Kidney glomerular epithelial cell (primary cell): ENCODE results near the gene SEBOX.
"Not testable (repeated sequence)": the region's sequence is repeated elsewhere in the genome, so short reads cannot be mapped to it uniquely, and the experiment has no call there.

Source experiments
- DNase-seq: peaks from one replicate; lab custom pipeline; 2025; lab: John Stamatoyannopoulos, UW

The SEBOX gene

GRCh38 chr17:28340374-28340773 lies 24.6 kb downstream of the SEBOX start:
- no peak for DNase-seq

GRCh38 chr17:28339431-28339830 lies 25.6 kb downstream of the SEBOX start:
- DNase-seq = no peak

DNA sequence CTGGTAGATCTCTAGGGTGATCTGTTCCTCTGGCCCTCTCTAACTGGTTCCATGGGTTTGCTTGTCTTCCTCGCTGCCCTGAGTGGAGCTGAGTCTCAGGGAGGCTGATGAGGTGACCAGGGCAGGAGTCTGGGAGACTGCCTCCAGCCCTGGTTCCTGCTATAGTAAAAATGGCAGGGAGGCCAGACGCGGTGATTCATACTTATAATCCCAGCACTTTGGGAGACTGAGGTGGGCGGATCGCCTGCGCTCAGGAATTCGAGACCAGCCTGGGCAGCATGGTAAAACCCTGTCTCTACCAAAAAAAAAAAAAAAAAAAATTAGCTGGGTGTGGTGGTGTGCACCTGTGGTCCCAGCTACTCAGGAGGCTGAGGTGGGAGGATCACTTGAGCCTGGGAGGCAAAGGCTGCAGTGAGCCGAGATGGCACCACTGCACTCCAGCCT lies 26.2 kb downstream of the SEBOX start:
- not testable (repeated sequence) for DNase-seq

- DNase-seq = peak; percentile 35
These were observed 26.8 kb downstream of the SEBOX start for GRCh38 chr17:28338056-28338768.

DNA sequence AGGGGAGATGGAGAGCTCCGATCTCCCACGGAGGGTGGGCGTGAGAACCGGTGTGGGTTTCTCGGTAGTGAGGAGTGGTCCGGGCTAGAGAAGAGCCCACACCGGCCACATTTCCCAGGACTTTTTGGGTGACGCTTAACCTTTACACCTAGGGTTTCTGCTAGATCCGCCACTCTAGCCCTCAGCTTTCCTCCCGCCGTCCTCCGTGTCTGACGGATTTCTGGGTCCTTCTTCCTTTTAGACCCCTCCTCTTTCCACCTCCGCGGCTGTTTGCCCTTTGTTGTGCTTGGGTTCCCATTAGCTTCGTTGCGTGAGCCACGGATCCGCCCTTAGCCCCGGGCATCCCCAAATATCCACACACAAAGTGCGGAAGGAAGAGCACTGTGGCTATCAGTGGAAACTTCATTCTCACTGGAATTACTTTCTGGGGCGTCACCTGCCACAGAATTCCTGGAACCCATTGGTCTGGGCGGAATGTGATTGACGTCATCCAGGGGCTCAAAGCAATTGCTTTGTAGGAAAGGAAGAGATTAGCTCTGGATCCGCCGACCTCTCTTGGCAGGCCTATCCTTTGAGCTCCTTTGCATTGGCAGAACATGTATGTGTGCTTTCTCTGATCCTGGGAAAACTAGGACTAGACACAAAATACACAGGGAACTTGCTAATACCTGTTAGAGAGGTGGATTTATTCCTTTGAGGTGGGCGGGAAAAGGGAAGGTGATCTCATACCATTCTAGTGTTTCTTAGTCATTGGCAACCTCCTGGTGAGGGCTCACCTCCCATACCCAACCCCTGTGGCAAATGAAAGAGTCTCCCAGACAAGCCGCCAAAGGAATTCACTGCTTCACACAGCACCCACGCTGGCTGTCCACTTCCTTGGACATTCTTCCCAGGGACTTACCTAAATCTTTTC lies 28.8 kb downstream of the SEBOX start:
- peak; percentile 92 for DNase-seq

DNA sequence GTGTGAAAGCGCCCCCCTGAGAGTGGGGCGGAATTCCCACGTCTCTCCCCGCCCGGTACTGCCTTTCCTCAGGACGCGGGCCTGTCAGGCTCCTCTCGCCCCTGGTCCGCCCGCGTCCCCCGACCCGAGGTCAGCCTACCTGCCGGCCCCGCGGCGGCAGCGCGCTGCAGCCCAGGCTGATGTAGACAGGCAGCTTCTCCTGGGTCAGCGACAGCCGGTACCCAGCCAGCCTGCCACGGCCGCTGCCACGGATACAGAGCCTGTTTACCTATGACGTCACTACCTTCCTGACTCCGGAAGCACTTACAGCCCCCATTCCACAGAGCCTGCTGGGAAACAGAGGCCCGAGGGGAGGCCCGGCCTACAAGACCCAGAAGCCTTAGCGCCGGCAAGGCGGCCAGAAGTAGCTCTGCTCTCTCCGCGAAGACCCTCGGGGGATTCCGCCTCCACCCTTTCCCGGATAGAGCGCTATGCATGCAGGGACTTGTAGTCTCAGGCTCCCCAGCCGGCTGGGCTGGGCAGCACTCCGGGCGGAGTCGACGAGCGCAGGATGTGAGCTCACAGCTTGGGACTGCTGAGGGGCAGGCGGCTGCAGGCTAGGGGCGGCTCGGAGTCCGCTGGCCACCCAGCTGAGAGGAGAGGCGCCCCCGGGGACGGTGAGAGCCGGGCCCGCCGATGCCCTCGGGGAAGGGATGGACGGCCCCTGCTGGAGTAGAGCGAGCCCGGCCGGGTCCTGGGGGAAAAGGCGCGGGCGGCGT lies 29.6 kb downstream of the SEBOX start, which contains the start of the genes IFT20 and TNFAIP1:
Gene IFT20 (minus strand): TSS at position 272 of the 758 bp plus-strand sequence. CDS start 3,487 bp downstream, outside the sequence.
Gene TNFAIP1 (plus strand): TSS at position 561 of the 758 bp plus-strand sequence. CDS start 3,761 bp downstream, outside the sequence.
- peak; percentile 100 for DNase-seq

- no peak for DNase-seq
These were observed 30.3 kb downstream of the SEBOX start for GRCh38 chr17:28334666-28335200.

- DNase-seq = no peak
These were observed 30.8 kb downstream of the SEBOX start for GRCh38 chr17:28334171-28334570.

DNA sequence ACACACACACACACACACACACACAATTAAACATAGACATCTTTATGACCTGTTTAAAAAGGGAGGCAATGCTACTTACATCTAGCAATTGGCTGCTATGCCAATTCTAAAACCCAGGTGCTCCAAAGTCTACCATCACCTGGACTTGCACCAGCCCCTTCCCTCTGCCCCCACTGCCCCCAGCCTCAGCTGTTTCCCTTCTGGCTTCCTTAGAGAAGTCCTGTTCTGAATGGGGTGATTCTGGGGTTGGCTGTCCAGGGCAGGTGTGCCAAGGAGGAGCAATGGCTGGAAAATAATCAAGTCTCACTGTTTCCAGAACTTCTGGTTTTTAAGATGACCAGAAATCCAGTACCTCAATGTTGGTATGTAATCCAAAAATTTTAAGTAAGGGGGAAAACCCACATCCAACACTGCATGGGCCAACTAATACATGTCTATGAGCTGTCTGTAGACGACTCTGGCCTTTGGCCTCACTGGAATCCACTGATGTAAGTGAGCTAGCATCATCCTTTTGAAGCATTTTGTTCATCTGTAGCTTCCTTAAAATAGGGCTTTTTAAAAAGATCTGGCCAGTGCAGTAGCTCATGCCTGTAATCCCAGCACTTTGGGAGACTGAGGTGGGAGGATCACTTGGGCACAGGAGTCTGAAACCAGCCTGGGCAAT lies 31.8 kb downstream of the SEBOX start:
- no peak for DNase-seq

DNA sequence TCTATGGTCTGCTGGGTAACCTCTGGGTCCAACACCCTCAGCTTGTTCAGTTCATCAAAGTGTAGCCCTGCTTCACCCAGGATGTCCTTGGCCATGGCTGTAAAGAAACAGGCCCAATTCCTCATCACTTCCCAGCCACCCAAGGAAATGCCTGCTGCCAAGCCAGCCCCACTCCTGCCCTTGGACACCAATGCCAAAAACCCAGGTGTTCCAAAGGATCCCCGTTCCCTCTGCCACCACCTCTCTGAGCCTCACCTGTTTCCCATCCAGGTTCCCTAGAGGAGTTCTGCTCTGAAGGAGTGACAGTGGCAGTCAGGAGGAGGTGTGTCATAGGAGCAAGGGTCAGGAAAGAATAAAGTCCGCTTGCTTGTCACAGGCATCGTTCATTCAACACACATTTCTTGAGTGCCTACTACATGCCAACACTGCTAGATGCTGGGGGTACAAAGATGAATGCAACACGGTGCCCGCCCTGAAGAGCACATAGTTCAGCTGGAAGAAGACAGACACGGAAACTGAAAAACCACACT lies 33.0 kb downstream of the SEBOX start:
- DNase-seq = no peak

GRCh38 chr17:28330671-28331070 lies 34.3 kb downstream of the SEBOX start:
- no peak for DNase-seq

GRCh38 chr17:28328325-28328724 lies 36.7 kb downstream of the SEBOX start:
- DNase-seq = no peak

GRCh38 chr17:28327709-28328108 lies 37.3 kb downstream of the SEBOX start:
- no peak for DNase-seq

DNA sequence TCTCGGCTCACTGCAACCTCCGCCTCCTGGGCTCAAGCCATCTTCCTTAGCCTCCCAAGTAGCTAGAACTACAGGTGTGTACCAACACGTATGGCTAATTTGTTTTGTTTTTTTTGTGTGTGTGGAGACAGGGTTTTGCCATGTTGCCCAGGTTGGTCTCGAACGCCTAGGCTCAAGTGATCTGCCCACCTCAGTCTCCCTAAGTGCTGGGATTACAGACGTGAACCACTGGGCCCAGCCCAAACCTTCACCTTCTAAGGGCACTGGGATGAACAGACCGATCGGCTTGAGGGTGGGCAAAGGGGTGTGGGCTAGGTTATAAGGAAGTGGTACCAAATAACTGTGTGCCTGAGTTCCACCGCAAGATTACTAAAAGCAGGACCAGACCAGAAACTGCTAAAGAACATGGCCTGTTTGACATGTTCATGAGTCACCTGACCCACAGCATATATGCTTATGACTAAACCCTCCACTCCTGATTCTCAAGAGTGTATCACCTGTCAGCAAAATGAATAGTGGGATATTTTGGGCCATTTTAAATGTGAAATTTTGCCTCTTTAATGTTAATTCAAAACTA lies 37.9 kb downstream of the SEBOX start:
- DNase-seq = no peak

DNA sequence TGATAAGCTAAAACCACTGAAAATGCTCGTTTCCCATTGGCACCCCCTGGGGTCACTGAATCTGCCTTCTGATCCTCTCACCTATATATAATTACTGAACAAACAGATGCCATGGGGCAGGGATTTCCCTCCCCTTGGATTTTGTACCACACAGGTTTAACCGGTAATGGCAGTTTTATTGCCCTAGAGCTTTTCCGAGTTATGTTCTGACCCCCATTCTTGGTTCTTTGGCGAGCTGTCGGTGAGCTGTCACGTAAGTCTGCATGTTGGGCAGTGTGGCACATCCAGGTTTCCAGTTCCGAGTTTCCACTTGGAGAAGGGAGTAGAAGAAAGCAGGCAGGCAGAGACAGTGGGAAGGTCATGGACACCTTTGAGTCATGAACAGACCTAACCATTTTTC lies 38.9 kb downstream of the SEBOX start:
- DNase-seq = no peak

DNA sequence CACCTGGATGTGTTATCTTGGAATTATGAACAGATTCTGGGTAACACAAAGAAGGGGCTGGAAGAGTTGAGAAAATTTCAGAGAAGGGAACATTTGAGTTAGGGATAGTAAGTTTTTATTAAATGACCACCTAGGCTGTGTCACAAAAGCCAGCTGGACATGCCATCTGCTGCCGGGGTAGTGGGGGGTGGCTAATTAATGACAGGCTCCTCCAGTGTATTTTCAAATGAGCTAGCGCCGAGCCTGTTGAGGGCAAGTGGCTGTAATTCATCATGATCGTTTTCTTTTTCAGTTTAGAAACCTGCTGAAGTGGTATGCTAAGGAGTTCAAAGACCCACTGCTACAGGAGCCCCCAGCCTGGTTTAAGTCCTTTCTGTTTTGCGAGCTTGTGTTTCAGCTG lies 39.8 kb downstream of the SEBOX start:
- no peak for DNase-seq

GRCh38 chr17:28324781-28325180 lies 40.2 kb downstream of the SEBOX start:
- DNase-seq = no peak

- no peak for DNase-seq
These were observed 40.7 kb downstream of the SEBOX start for GRCh38 chr17:28324267-28324745.

DNA sequence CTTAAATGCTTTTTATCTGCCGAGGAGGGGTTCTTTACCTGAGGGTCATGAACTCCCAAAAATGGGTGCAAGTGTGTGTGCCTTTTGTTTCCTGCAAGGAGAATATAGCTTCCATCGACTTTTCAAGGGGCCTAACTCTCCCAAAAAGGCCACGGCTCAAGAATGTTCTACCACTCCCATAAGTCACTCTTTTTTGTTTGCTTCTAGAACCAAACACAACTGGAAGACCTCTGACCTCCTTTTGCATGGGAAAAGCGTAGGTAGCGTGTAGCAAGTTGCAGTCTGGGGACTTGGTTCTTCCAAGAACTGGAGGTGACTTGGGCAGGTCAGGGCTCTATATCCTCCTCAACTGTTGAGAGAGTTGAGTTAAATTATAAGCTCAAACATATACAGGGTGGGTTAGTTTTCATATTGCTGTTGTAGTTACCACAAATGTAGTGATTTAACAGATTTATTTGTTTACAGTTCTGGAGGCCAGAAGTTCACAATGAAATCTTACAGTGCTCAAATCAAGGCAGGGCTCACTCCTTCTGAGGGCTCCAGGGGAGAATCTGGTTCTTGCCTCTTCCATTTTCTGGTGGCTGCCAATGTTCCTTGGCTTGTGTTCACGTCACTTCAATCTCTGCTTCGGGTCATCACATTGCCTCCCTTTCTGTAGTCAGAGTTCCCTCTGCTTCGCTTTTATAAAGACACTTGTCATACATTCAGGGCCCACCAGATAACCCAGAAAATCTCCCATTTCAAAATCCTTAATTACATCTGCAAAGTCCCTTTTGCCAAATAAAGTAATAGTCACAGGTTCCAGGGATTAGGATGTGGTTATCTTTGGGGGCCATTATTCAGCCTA lies 44.6 kb downstream of the SEBOX start:
- no peak for DNase-seq

DNA sequence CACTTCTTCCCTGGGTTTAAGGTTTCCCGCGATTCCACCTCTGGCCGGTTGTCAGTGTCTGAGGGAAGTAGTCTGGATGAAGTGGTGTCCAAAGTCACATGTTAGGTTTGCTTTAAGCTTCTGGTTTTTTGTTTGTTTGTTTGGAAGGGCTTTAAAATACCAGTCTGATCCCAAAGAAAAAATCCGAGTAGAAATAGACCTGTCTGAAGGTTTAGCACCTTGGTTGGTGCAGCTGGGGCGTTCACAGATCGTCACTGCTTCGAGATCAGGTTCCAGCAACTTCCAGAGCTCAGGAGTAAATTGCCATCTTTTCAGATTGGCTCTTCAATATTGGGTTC lies 45.4 kb downstream of the SEBOX start:
- no peak for DNase-seq
